Skeletal muscle tissue (tissue), 4 donors: Measurements from ENCODE around the gene CACNA2D3. TPM values are rescaled to one million over a fixed set of nuclear protein-coding genes. Genes with fewer than 3 reads are reported as not detected.

Source experiments
- H3K27ac ChIP-seq: one replicate; pipeline ENCODE4 v1.7.0; 2013; ENCODE audit warnings: mild to moderate bottlenecking, low read depth, low read length, inconsistent platforms
- H3K27me3 ChIP-seq, 3 donors: one replicate each; pipeline ENCODE4 v1.7.0; 2013; ENCODE audit warnings: low read length in 3 of 3; ENCODE audit not compliant: control insufficient read depth in 3 of 3, insufficient read depth in 3 of 3
- H3K36me3 ChIP-seq, 3 donors: one replicate each; pipeline ENCODE4 v1.7.0; 2013; ENCODE audit warnings: low read length in 3 of 3; ENCODE audit not compliant: control insufficient read depth in 3 of 3, insufficient read depth in 3 of 3
- H3K4me1 ChIP-seq, 3 donors: one replicate each; pipeline ENCODE4 v1.7.0; 2013; ENCODE audit warnings: low read length in 3 of 3, mild to moderate bottlenecking in 3 of 3; ENCODE audit not compliant: control insufficient read depth in 3 of 3, insufficient read depth in 3 of 3
- H3K4me3 ChIP-seq, 3 donors: one replicate each; pipeline ENCODE4 v1.7.0; 2013; ENCODE audit warnings: low read length in 3 of 3
- H3K9ac ChIP-seq, 3 donors: one replicate each; pipeline ENCODE4 v1.7.0; 2013; ENCODE audit warnings: low read length in 3 of 3, mild to moderate bottlenecking in 3 of 3, moderate library complexity in 2 of 3, low read depth in 1 of 3
- H3K9me3 ChIP-seq, 3 donors: one replicate each; pipeline ENCODE4 v1.7.0; 2013; ENCODE audit warnings: low read length in 3 of 3; ENCODE audit not compliant: control insufficient read depth in 3 of 3
- total RNA-seq: library from RNA; depleted of rRNA; stranded (reverse); fragments of >200 nt; gene quantifications from one replicate; pipeline ENCODE4 v1.2.3, GENCODE V29; 2014
- donor health status: Osteomylitis.

The CACNA2D3 gene
- total RNA-seq, 1 donor from 2014 or later: 3.1 TPM

GRCh38 chr3:54225841-54226528 lies 103.6 kb downstream of the CACNA2D3 start:
- H3K27ac ChIP-seq: no peak overlapping the region
- H3K4me1 ChIP-seq: peaks cover 0 to 6% (median 0%) of the 10 kb centered on the region in 3 donors
- no peaks in the 10 kb centered on the region for H3K27me3 ChIP-seq
- H3K36me3 ChIP-seq: no peaks in the 10 kb centered on the region
- no peak overlapping the region for H3K4me3 ChIP-seq
- H3K9me3 ChIP-seq: no peaks in the 10 kb centered on the region
- no peak overlapping the region for H3K9ac ChIP-seq

- Histone ChIP-seq H3K4me1 (peaks cover 0 to 8% (median 0%) of the 10 kb centered on the region in 3 donors), H3K9ac (no peak overlapping the region), H3K4me3 (no peak overlapping the region), H3K27me3 (no peaks in the 10 kb centered on the region), H3K36me3 (no peaks in the 10 kb centered on the region), H3K27ac (no peak overlapping the region), H3K9me3 (no peaks in the 10 kb centered on the region)
Measured at GRCh38 chr3:54228806-54229205, 106.5 kb downstream of the CACNA2D3 start.

- Histone ChIP-seq H3K27me3 (no peaks in the 10 kb centered on the region), H3K36me3 (no peaks in the 10 kb centered on the region), H3K4me3 (no peak overlapping the region), H3K9ac (no peak overlapping the region), H3K27ac (no peak overlapping the region), H3K4me1 (peaks cover 0 to 5% (median 0%) of the 10 kb centered on the region in 3 donors), H3K9me3 (no peaks in the 10 kb centered on the region)
Measured at GRCh38 chr3:54232618-54233017, 110.3 kb downstream of the CACNA2D3 start.

GRCh38 chr3:54235998-54236397 lies 113.6 kb downstream of the CACNA2D3 start:
- Histone ChIP-seq H3K27ac (no peak overlapping the region), H3K4me3 (no peak overlapping the region), H3K27me3 (no peaks in the 10 kb centered on the region), H3K9me3 (no peaks in the 10 kb centered on the region), H3K9ac (no peak overlapping the region), H3K4me1 (peaks cover 0 to 3% (median 0%) of the 10 kb centered on the region in 3 donors), H3K36me3 (no peaks in the 10 kb centered on the region)

GRCh38 chr3:54237109-54237508 lies 114.8 kb downstream of the CACNA2D3 start:
- H3K27ac ChIP-seq: no peak overlapping the region
- no peaks in the 10 kb centered on the region for H3K27me3 ChIP-seq
- H3K4me3 ChIP-seq: no peak overlapping the region
- no peak overlapping the region for H3K9ac ChIP-seq
- H3K36me3 ChIP-seq: no peaks in the 10 kb centered on the region
- no peaks in the 10 kb centered on the region for H3K9me3 ChIP-seq
- no peaks in the 10 kb centered on the region for H3K4me1 ChIP-seq

GRCh38 chr3:54237788-54238502 lies 115.6 kb downstream of the CACNA2D3 start:
- Histone ChIP-seq H3K4me3 (no peak overlapping the region), H3K27ac (no peak overlapping the region), H3K9me3 (no peaks in the 10 kb centered on the region), H3K9ac (no peak overlapping the region), H3K4me1 (no peaks in the 10 kb centered on the region), H3K36me3 (no peaks in the 10 kb centered on the region), H3K27me3 (no peaks in the 10 kb centered on the region)

- Histone ChIP-seq H3K9me3 (no peaks in the 10 kb centered on the region), H3K4me1 (peaks cover 0 to 4% (median 0%) of the 10 kb centered on the region in 3 donors), H3K9ac (no peak overlapping the region), H3K4me3 (no peak overlapping the region), H3K27me3 (no peaks in the 10 kb centered on the region), H3K27ac (no peak overlapping the region), H3K36me3 (no peaks in the 10 kb centered on the region)
Measured at GRCh38 chr3:54240309-54240708, 118.0 kb downstream of the CACNA2D3 start.

GRCh38 chr3:54243056-54243931 lies 120.9 kb downstream of the CACNA2D3 start:
- peak overlapping the region; percentile 24 to 52 (median 49) for H3K4me3 ChIP-seq
- no peak overlapping the region for H3K27ac ChIP-seq
- H3K36me3 ChIP-seq: no peaks in the 10 kb centered on the region
- no peaks in the 10 kb centered on the region for H3K9me3 ChIP-seq
- peaks cover 0 to 4% (median 0%) of the 10 kb centered on the region in 3 donors for H3K4me1 ChIP-seq
- peak overlapping the region in 1 of 3 donors; percentile 42 for H3K9ac ChIP-seq
- no peaks in the 10 kb centered on the region for H3K27me3 ChIP-seq

- Histone ChIP-seq H3K36me3 (no peaks in the 10 kb centered on the region), H3K27ac (no peak overlapping the region), H3K4me1 (peaks cover 0 to 4% (median 0%) of the 10 kb centered on the region in 3 donors), H3K9me3 (no peaks in the 10 kb centered on the region), H3K27me3 (no peaks in the 10 kb centered on the region), H3K9ac (no peak overlapping the region), H3K4me3 (peak overlapping the region in 1 of 3 donors; percentile 52)
Measured at GRCh38 chr3:54243960-54244682, 121.8 kb downstream of the CACNA2D3 start.
